NCI-H187 treated with DMSO at 0.1 percent for 48 hours (cell line): ENCODE data around the gene EOMES.
"Not testable (repeated sequence)": the region's sequence is repeated elsewhere in the genome, so short reads cannot be mapped to it uniquely, and the experiment has no call there.

ENCODE experiments used
- DNase-seq: peaks from one replicate; lab custom pipeline; 2025; lab: John Stamatoyannopoulos, UW

Gene EOMES

DNA sequence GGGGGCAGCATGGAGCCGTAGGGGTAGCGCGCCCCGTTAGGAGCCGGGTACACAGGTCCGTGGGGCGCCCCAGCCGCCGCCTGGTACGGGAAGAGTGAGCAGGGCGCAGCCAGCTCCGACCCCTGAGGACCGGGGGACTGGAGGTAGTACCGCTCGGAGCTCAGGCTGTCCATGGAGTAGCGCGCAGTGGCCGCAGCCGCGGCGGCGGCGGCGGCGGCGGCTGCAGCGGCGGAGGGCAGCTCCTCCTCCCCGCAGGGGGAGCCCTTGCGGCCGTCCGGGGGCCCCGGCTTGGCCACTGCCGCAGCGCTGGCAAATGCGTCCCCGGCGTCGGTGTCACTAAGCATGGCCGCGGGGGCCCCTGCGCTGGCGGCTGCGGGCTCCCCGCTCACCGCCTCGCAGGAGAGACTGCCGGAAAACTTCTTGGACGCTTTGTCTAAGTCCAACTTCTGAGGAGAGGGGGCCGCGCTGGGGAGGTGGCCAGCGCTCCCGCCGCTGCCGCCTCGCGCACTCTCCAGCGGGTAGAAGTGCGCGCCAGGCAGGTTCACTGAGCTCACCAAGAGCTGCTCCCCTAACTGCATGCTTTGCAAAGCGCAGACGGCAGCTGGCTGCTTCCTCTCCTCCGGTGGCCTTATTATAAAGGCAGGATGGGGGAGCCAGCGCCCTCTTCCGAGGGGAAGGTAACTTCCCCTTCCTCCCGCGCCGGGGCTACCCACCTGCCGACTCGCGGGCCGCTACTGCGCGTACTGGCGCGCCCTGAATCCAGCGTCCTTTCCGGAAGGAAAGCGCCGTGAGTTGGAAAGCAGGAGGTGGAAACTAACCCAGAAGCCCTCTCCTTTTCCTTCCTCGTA lies at the start of gene EOMES:
EOMES (minus strand) TSS at position 607 of the 848 bp plus-strand sequence; CDS start at position 578, 29 bp downstream.
- no peak for DNase-seq

DNA sequence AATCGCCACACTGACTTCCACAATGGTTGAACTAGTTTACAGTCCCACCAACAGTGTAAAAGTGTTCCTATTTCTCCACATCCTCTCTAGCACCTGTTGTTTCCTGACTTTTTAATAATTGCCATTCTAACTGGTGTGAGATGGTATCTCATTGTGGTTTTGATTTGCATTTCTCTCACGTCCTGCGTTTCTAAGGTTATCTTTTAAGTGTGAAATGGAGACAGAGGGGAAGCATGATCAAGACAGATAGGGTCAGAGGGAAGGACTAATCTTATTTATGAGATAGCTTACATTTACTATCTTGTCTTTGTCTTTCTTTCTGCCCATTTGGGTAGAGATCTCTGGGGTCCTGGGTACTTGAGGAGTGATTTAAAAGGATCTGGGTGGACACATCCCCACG lies 48.3 kb upstream of the EOMES start:
- DNase-seq = not testable (repeated sequence)

- DNase-seq = no peak
Measured at GRCh38 chr3:27767000-27767399, 44.9 kb upstream of the EOMES start.

- no peak for DNase-seq
Measured at GRCh38 chr3:27758083-27758482, 36.0 kb upstream of the EOMES start.

DNA sequence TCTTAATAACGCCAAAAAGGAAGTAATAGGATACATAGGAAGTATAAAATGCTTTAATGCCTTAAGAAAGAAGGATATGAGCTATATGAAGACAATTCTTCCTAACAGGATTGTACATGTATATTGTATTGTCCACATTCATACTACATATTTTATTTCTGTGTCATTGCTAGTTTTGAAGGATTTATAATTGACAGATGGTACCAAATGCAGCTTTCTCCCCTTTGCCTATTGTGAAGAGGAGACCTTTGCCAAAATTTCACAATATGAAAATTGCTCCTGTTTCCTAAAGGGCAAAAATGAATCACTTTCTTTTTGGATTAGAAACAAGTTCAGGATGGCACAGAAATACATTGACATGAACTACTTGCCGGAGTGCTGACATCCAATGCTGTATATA lies 34.8 kb upstream of the EOMES start:
- no peak for DNase-seq

DNA sequence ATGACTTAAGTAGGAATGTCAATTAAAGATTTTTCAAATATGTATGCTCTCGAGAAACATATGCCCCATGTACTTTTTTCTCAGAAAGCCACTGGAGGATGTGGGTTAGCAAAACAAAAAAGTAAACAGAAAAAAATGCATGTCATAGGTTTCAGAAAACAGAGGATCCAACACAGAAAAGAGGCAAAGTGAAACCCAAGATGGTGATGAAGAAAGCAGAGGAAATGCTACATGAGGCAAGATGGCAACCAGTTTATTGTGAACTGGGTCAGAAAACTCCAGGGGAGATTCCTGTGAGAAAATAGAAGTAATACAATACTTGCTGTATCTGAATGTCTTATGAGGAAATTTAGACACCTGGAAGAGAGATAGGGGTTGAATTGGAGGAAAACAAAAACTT lies 30.8 kb upstream of the EOMES start:
- DNase-seq = no peak

GRCh38 chr3:27749643-27750042 lies 27.5 kb upstream of the EOMES start:
- DNase-seq = no peak

DNA sequence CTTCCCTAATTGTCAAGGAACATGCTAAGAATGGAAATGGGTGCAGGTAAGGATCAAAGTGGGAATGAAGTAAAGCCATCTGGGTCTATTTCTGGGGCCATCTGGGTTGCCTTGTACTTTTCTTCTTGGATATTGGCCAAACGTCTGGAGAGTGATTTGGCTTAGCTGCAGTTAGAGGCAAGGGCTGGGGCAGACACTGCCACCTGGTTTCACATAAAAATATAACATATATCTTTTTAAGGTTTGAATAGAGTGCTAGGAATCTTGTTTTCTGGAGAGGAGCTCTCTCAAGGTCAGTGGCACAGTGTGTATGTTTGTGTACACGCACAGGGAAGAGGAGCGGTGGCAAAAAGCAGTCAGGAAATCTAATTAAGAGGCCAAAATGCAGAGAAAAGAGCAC lies 24.7 kb upstream of the EOMES start:
- no peak for DNase-seq

DNA sequence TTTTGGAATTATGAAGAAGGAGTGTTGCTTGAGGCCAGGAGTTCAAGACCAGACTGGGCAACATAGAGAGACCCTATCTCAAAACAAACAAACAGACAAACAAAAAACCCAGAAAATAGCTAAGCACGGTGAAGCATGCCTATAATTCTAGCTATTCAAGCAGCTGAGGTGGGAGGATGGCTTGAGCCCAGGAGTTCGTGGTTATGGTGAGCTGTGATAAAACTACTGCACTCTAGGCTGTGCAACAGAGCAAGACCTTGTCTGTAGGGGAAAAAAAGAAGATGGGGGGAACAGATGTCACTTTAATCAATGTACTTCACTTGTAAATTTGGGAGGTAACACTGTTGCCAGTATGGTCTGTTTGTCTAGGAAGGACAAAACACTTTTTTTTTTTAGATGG lies 18.7 kb upstream of the EOMES start:
- no peak for DNase-seq

- DNase-seq = no peak
Measured at GRCh38 chr3:27737091-27737490, 15.0 kb upstream of the EOMES start.

DNA sequence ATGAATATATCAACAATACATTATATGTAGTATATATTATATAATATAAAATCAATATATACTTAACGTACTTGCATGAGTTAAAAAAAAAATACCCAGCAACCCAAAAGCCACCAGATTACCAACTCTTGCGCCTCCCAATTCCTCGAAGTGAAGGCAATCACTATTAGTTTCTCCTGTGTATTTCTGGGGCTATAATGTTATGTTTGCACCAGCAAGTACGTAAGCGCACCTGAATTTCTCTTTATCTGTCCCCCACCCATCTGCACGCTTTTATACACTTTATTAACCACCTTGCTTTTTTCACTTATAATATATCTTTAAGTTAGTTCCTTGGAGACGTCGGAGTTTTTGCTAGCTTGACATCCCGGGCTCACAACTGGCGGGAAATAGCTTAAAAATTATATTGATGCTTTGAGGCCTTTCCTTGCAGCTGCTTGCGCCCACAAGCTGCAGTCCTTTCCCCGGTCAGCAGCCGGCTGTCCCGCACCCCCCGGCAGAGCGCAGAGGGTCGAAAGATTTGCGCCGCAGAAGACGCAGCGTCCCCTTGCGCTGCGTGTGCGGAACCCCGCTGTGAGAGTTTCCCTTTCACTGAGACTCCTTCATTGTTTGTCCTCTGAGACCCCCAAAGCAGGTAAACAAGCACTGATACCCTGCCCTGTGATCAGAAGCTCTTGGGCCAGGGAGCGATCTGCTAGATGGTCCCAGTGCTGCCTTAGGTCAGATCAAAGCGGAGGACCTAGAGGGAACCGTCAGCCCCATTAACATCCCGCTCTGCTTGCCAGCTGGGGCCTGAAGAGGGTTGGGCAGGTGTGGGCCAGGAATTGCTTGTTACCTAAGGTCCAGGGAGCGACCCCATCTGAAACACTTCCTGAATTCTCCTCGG lies 8.9 kb upstream of the EOMES start:
- no peak for DNase-seq

DNA sequence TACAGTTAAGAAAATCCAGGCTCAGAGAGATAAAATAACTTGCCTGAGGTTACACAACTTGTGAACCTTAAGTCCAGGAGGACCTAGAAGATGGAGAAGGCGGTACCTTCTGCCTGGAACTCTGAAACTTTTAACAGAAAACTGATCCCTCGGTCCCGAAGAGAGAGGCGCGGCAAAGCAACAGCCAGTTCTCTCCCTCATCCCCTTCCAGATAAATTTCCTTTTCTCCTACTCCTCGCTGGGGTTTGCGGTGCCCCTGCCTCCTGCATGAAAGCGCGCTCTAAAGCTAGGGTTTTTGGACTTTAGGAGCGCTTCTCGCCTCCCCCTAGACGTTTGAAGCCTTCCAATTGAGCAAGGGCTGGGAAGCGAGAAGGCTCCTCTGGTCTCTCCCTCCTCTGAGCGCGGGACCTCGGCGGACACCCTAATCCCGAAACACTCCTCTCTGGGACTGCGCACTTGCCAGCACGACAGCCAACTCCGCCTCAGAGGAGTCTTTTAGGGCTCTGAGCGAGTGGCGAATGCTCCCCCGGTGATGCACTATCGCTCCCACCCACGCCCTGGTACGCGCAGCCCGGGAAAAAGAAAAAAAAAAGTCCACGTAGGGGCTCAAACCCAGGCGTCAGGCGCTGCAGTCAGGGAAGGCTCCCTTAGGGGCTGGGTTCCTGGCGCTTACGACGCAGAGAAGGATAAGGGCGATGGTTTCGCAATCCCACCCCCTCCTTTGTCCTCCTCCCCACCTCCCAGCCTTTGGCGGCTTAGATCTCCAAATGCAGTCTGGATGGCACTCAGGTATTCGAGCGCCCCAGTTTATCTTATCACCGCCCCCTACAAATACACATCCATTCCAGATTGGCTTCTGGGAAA lies 7.9 kb upstream of the EOMES start:
- DNase-seq = no peak

DNA sequence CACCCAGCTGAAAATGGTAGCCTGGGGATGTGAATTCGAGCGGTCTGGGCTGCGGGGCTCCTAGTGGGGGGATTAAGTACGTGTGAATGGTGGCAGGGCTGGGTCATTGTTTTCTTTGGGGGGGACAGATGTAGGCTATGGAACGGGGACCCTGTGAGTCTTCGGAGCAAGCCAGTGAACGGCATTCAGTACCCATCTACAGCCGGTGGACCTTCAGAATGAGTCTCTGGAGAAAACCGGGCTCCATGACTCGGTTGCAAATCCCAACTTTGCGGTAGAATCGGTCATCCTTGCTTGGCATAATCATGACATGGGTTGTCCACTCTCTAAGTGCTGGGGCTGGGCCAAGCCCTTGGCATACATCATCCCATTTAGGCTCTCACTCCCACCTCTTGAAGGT lies 7.2 kb upstream of the EOMES start:
- DNase-seq = no peak

- DNase-seq = no peak
Measured at GRCh38 chr3:27728195-27729087, 6.3 kb upstream of the EOMES start.

- DNase-seq = no peak
Measured at GRCh38 chr3:27726240-27726639, 4.1 kb upstream of the EOMES start.

DNA sequence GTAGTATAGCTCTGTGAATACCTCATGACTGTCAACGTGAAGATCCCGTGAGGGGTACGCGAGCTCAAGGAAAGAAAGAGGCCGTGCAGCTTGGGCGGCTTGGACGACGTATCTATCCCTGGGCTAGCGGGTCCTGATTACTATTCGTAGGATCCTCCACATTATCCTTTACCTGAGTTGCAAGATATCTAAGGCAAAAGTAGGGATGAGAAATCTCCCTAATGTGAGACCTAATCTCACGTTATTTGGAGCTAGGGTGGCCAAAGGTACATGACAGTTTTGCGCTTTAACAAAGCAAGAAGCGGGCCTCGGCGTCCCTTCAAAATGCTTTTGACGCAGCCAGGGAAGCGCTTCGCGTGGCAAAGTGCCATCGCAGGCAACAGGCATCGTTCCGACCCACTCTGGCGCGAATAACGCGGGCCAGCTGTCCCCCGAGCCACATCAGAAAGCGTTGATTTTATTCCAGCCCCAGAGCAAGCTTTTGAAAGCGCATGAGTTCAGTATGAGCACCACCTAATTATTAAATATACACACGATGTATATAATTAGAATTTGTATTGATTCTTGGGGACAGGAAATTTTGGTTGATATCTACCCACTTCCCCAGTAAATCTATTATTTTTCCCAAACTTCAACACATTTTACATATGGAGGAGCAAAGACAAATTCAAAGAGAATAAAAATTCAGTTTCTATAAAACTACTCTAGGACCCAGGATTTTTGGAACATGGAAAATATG lies 2.5 kb upstream of the EOMES start:
- DNase-seq = no peak

GRCh38 chr3:27723815-27724458 lies 1.8 kb upstream of the EOMES start:
- no peak for DNase-seq

DNA sequence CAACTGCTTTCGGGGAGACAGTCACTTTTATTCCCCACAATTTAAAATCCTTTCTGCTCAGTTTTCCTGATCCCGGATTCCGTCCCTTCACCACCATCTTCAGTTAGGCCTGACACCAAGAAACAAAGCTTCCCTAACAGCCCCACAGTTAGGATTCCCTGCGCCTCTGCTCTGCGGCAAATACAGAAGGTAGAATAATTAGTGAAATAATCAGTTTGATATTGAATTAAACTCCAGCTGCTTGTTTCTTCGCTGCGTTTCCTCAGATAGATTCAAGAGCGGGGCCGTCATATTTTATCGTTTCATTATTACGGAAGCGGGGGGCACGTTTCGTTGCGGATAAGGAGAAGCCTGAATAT lies 1.3 kb upstream of the EOMES start:
- DNase-seq = no peak

DNA sequence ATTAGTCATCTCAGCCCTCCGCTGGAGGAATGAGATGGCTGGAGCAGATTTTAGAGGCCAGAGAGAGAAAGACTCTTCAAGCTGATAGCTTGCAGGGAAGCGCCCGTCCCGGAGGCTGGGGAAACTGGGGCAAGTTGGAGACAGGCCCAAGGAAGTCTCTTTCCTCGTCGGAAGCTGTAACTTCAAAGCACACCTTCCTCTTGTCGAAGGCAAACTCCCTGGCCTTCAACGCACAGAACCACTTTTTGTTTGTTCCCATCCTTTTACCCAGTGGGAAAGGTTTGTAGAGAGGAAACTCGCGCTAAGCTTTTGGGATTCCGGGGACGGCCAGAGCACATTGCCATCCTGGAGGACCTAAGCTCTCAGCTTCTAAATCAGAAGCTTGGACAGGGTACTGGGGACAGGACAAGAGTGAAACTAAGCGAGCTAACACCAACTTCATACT lies 900 bp upstream of the EOMES start:
- DNase-seq = no peak
